Esophagus squamous epithelium (tissue), 4 donors: Measurements from ENCODE around the gene RBM4B.
A peak's percentile ranks its signal among the peaks of the same experiment; 100 is the strongest.

ENCODE experiments used
- CTCF ChIP-seq, 6 experiments: fragments of 450-650 bp in 4 of 6; fragments of 200-600 bp in 2 of 6; sonication (generic) in 2 of 6; IDR thresholded peaks; one replicate each; pipeline ENCODE4 v1.5.1; 2016 to 2019; ENCODE audit warnings: antibody characterized with exemption in 6 of 6, mild to moderate bottlenecking in 4 of 6, moderate library complexity in 4 of 6
- POLR2A ChIP-seq, 4 donors: fragments of 450-650 bp; IDR thresholded peaks; one replicate each; pipeline ENCODE4 v1.6.1; 2017; ENCODE audit warnings: antibody characterized with exemption in 4 of 4, mild to moderate bottlenecking in 4 of 4, moderate library complexity in 3 of 4

GRCh38 chr11:66639066-66639813 is 38.4 kb downstream of the RBM4B start:
- TF ChIP-seq POLR2A (IDR thresholded peaks at IDR 0.05): no peak
- TF ChIP-seq CTCF (IDR thresholded peaks at IDR 0.05): peak in 1 of 6 experiments; percentile 20
